HepG2 (cell line): ENCODE measurements around the gene PBX4. TPM values are rescaled to one million over a fixed set of nuclear protein-coding genes. Genes with fewer than 3 reads are reported as not detected.

Experiments
- ATAC-seq: fragments of 200-7000 bp; cut with Tn5 transposase; 3 replicates; pipeline ENCODE4 v1.9.1; 2020; ENCODE audit warnings: mild to moderate bottlenecking, moderate library complexity
- BruUV-seq: library from RNA; stranded (reverse); fragments of 400-500 nt; replicated peaks from 2 replicates; lab custom pipeline; 2021; lab: Mats Ljungman, UMichigan
- CTCF ChIA-PET: fragments of 300-600 bp; formaldehyde crosslinking; extraction: SDS; loops from one replicate; lab custom pipeline; 2021; ENCODE audit warnings: low total read pairs, inconsistent platforms, low intra/inter-chr PET ratio; lab: Yijun Ruan, JAX
- POLR2A ChIA-PET: fragments of 350-600 bp; sonication (Branson Sonifier 250); formaldehyde crosslinking; loops from one replicate; lab custom pipeline; 2020; ENCODE audit warnings: antibody characterized with exemption, inconsistent platforms; lab: Yijun Ruan, JAX
- DNase-seq: peaks from one replicate; pipeline ENCODE4 v3.0.0-alpha.2; 2015; ENCODE audit warnings: low spot score
- FAIRE-seq: peaks from 3 replicates; lab custom pipeline; 2011; peaks lifted over from hg19 to GRCh38; lab: Jason Lieb, UNC
- H2AFZ ChIP-seq: one replicate; pipeline ENCODE4 v1.6.1; 2011; ENCODE audit warnings: low read length, inconsistent platforms
- H3K27ac ChIP-seq: fragments of 300-600 bp; 3 replicates; pipeline ENCODE4 v1.8.0; 2011; ENCODE audit warnings: mixed run types, mild to moderate bottlenecking, mixed read lengths, low read length, inconsistent platforms; ENCODE audit not compliant: insufficient read depth; ENCODE audit errors: extremely low read length
- H3K27me3 ChIP-seq, 2 experiments: fragments of 200-600 bp in 1 of 2; 2 replicates in 1 of 2; 3 replicates in 1 of 2; pipeline versions ENCODE4 v1.6.0 to v1.8.0; 2011; ENCODE audit warnings: low read length in 2 of 2, mild to moderate bottlenecking in 2 of 2, moderate library complexity in 2 of 2, inconsistent platforms in 1 of 2; ENCODE audit not compliant: insufficient read depth in 2 of 2, control insufficient read depth in 1 of 2
- H3K36me3 ChIP-seq, 2 experiments: fragments of 200-600 bp in 1 of 2; replicated peaks in 1 of 2; 2 replicates in 1 of 2; 3 replicates in 1 of 2; pipeline versions ENCODE4 v1.5.1 to v1.8.0; 2011; ENCODE audit warnings: low read length in 2 of 2, inconsistent platforms in 1 of 2; ENCODE audit not compliant: insufficient read depth in 2 of 2, control insufficient read depth in 1 of 2
- H3K4me1 ChIP-seq: 2 replicates; pipeline ENCODE4 v1.5.1; 2012; ENCODE audit warnings: low read length, inconsistent platforms; ENCODE audit not compliant: insufficient read depth
- H3K4me2 ChIP-seq: 2 replicates; pipeline ENCODE4 v1.6.0; 2011; ENCODE audit warnings: low read depth, low read length, inconsistent platforms
- H3K4me3 ChIP-seq, 3 experiments: fragments of 200-600 bp in 1 of 3; sonication (generic), shearing (Covaris generic) in 1 of 3; replicated peaks in 1 of 3; 2 replicates each; pipeline ENCODE4 v1.5.1; 2011 to 2016; ENCODE audit warnings: low read length in 3 of 3, inconsistent platforms in 2 of 3, low read depth in 2 of 3, mild to moderate bottlenecking in 2 of 3, control low read depth in 1 of 3, mixed read lengths in 1 of 3; ENCODE audit not compliant: insufficient read depth in 1 of 3
- H3K79me2 ChIP-seq: one replicate; pipeline ENCODE4 v1.6.1; 2011; ENCODE audit warnings: low read length, inconsistent platforms; ENCODE audit not compliant: insufficient read depth
- H3K9ac ChIP-seq: 2 replicates; pipeline ENCODE4 v1.6.0; 2011; ENCODE audit warnings: mild to moderate bottlenecking, low read depth, low read length, inconsistent platforms; ENCODE audit not compliant: insufficient read depth
- H3K9me3 ChIP-seq: 2 replicates; pipeline ENCODE4 v1.5.1; 2012; ENCODE audit warnings: mild to moderate bottlenecking, low read length
- H4K20me1 ChIP-seq: 2 replicates; pipeline ENCODE4 v1.6.0; 2011; ENCODE audit warnings: inconsistent platforms, mild to moderate bottlenecking, low read length, moderate library complexity; ENCODE audit not compliant: insufficient read depth
- ARID2 ChIP-seq: sonication (generic); formaldehyde crosslinking; IDR thresholded peaks from 2 replicates; pipeline ENCODE4 v1.8.1; 2022; ENCODE audit warnings: mild to moderate bottlenecking, missing genetic modification reagents, borderline replicate concordance
- CENPX ChIP-seq: sonication (generic); formaldehyde crosslinking; IDR thresholded peaks from 2 replicates; pipeline ENCODE4 v1.9.0; 2021; ENCODE audit warnings: mild to moderate bottlenecking, missing genetic modification reagents, moderate library complexity
- CREB1 ChIP-seq, 2 experiments: fragments of 450-650 bp in 1 of 2; IDR thresholded peaks; 2 replicates each; pipeline ENCODE4 v1.6.1; 2016 to 2017; ENCODE audit warnings: control low read depth in 1 of 2, mild to moderate bottlenecking in 1 of 2, missing compliant biosample characterization in 1 of 2, missing genetic modification characterization in 1 of 2
- ELF3 ChIP-seq: IDR thresholded peaks from 2 replicates; pipeline ENCODE4 v1.6.1; 2016; ENCODE audit warnings: missing genetic modification reagents, missing compliant biosample characterization
- JUNB ChIP-seq: sonication (generic); formaldehyde crosslinking; IDR thresholded peaks from 2 replicates; pipeline ENCODE4 v1.8.0; 2022; ENCODE audit warnings: missing genetic modification reagents, mild to moderate bottlenecking, borderline replicate concordance
- NONO ChIP-seq, 2 experiments: fragments of 450-650 bp in 1 of 2; sonication (generic) in 1 of 2; formaldehyde crosslinking in 1 of 2; IDR thresholded peaks in 1 of 2; conservative IDR thresholded peaks in 1 of 2; 2 replicates each; pipeline versions ENCODE4 v1.6.1 to v1.8.0; 2017 to 2022; ENCODE audit warnings: mild to moderate bottlenecking in 1 of 2, missing genetic modification reagents in 1 of 2, moderate library complexity in 1 of 2
- NR2F1 ChIP-seq, 2 experiments: fragments of 450-650 bp in 1 of 2; formaldehyde crosslinking in 1 of 2; IDR thresholded peaks; 2 replicates each; pipeline versions ENCODE4 v1.5.0 to v1.6.1; 2016 to 2020; ENCODE audit warnings: mild to moderate bottlenecking in 1 of 2, missing compliant biosample characterization in 1 of 2, missing genetic modification reagents in 1 of 2, moderate library complexity in 1 of 2
- ZFP37 ChIP-seq: sonication (generic); formaldehyde crosslinking; IDR thresholded peaks from 2 replicates; pipeline ENCODE4 v1.4.0; 2020; ENCODE audit warnings: missing genetic modification reagents, borderline replicate concordance
- ZNF101 ChIP-seq: sonication (generic); formaldehyde crosslinking; IDR thresholded peaks from 2 replicates; pipeline ENCODE4 v1.4.0; 2020; ENCODE audit warnings: mild to moderate bottlenecking, low read depth, missing genetic modification reagents, borderline replicate concordance
- WGBS: methylation state at CpG from one replicate; pipeline ENCODE4 v1.1.6; 2017; ENCODE audit warnings: low lambda C conversion rate; 5-methylcytosine and 5-hydroxymethylcytosine counted together
- in situ Hi-C: cut with HindIII; loops from 2 replicates; pipeline ENCODE4 v1.10.0; 2017; ENCODE audit warnings: low pct_unique_long_range_greater_than_20kb; ENCODE audit not compliant: extremely low pct_ligation_motif_present
- intact Hi-C: fragments of 100-400 bp; cut with micrococcal nuclease; formaldehyde crosslinking; loops from one replicate; pipeline ENCODE4 v1.10.0; 2022; ENCODE audit not compliant: unreplicated experiment
- polyA plus RNA-seq, 8 experiments: library from polyadenylated mRNA; depleted of rRNA in 3 of 8; stranded (reverse) in 7 of 8; unstranded in 1 of 8; fragments of >200 nt; fragmentation: Illumina TruSeq in 4 of 8; extraction: Trizol in 4 of 8; gene quantifications; 2 replicates each; pipeline versions ENCODE4 v1.2.1 to v1.2.3, GENCODE V29; 2011 to 2016; ENCODE audit warnings: low read depth in 4 of 8, missing spikeins in 1 of 8, mixed read lengths in 1 of 8; ENCODE audit not compliant: insufficient read depth in 1 of 8
- total RNA-seq, 5 experiments: library from RNA; depleted of rRNA; stranded (reverse); fragments of >200 nt; fragmentation: Illumina TruSeq; extraction: Trizol; gene quantifications; 2 replicates each; pipeline ENCODE4 v1.2.3, GENCODE V29; 2016; ENCODE audit warnings: low read depth in 1 of 5
- TF ChIP-seq, protein P1 (sequence below): sonication (generic); formaldehyde crosslinking; IDR thresholded peaks from 2 replicates; pipeline ENCODE4 v1.8.1; 2023; ENCODE audit warnings: mild to moderate bottlenecking, missing genetic modification reagents
- TF ChIP-seq, protein P2 (sequence below): IDR thresholded peaks from 2 replicates; pipeline ENCODE4 v1.6.1; 2016; ENCODE audit warnings: low read depth, missing genetic modification reagents, missing compliant biosample characterization
- TF ChIP-seq, protein P3 (sequence below): sonication (generic); formaldehyde crosslinking; IDR thresholded peaks from 2 replicates; pipeline ENCODE4 v1.4.0; 2020; ENCODE audit warnings: missing genetic modification reagents, borderline replicate concordance
- TF ChIP-seq, protein P4 (sequence below): sonication (generic); formaldehyde crosslinking; IDR thresholded peaks from 2 replicates; pipeline ENCODE4 v1.5.0; 2020; ENCODE audit warnings: missing genetic modification reagents
- TF ChIP-seq, protein P5 (sequence below): sonication (generic); formaldehyde crosslinking; IDR thresholded peaks from 2 replicates; pipeline ENCODE4 v1.5.1; 2020; ENCODE audit warnings: missing genetic modification reagents, mild to moderate bottlenecking, borderline replicate concordance

The PBX4 gene
- total and polyA plus RNA-seq, 2 of the 13 experiments (the other 11 are each of a cell fraction or from before 2014, with no cell fraction given) = not detected

DNA sequence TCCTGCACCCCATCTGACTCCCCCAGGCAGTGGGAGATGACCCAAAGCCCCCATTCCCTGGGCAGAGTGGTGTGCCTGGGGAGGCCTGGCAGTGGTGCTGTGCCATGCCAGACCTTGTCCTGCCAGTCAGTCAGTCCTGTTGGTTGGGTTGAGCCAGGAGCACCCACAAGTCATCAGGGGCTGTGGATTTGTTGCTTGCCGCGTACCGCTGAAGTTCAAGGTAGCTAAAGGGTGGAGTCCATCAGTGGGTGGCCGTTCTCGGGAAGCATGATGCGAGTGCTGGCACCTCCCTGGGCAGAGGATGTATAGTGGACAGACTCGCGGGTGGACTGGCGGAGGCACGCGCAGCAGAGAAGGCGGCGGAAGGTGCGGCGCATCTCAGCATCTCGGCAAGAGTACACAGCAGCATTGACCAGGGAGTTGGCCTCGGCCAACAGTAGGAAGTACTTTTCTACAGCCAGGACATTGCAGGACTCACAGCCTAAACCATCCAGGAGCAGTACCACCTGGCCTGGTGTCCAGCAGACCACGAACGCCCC lies 5.6 kb upstream of the PBX4 start:
- Histone ChIP-seq H2AFZ (no peak overlapping the region), H3K9ac (no peak overlapping the region), H3K79me2 (no peaks in the 10 kb centered on the region), H3K4me1 (peaks cover 13% of the 10 kb centered on the region), H3K27ac (no peak overlapping the region), H3K4me3 (no peak overlapping the region)
- FAIRE-seq (no peak), ATAC-seq (no peak), DNase-seq (no peak)
- POLR2A ChIA-PET = no interaction called here
- in situ Hi-C loops = no loop called here
- WGBS = 81% methylated on average over 17 of the region's 19 CpGs
- TF ChIP-seq NONO (IDR thresholded peaks at IDR 0.05) (no peak), NONO (CRISPR knock-in tag; conservative IDR thresholded peaks at IDR 0.05) (no peak), CENPX (CRISPR knock-in tag) (no peak), ZNF101 (no peak), NR2F1 (CRISPR knock-in tag; IDR thresholded peaks at IDR 0.05) (no peak), CREB1 (IDR thresholded peaks at IDR 0.05) (no peak), CREB1 (CRISPR knock-in tag; IDR thresholded peaks at IDR 0.05) (no peak), ELF3 (CRISPR knock-in tag) (no peak), JUNB (CRISPR knock-in tag) (no peak), ZFP37 (no peak), ARID2 (CRISPR knock-in tag) (no peak)
- TF ChIP-seq, protein P1, sequence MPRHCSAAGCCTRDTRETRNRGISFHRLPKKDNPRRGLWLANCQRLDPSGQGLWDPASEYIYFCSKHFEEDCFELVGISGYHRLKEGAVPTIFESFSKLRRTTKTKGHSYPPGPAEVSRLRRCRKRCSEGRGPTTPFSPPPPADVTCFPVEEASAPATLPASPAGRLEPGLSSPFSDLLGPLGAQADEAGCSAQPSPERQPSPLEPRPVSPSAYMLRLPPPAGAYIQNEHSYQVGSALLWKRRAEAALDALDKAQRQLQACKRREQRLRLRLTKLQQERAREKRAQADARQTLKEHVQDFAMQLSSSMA (CRISPR knock-in tag) = no peak
- TF ChIP-seq, protein P2, sequence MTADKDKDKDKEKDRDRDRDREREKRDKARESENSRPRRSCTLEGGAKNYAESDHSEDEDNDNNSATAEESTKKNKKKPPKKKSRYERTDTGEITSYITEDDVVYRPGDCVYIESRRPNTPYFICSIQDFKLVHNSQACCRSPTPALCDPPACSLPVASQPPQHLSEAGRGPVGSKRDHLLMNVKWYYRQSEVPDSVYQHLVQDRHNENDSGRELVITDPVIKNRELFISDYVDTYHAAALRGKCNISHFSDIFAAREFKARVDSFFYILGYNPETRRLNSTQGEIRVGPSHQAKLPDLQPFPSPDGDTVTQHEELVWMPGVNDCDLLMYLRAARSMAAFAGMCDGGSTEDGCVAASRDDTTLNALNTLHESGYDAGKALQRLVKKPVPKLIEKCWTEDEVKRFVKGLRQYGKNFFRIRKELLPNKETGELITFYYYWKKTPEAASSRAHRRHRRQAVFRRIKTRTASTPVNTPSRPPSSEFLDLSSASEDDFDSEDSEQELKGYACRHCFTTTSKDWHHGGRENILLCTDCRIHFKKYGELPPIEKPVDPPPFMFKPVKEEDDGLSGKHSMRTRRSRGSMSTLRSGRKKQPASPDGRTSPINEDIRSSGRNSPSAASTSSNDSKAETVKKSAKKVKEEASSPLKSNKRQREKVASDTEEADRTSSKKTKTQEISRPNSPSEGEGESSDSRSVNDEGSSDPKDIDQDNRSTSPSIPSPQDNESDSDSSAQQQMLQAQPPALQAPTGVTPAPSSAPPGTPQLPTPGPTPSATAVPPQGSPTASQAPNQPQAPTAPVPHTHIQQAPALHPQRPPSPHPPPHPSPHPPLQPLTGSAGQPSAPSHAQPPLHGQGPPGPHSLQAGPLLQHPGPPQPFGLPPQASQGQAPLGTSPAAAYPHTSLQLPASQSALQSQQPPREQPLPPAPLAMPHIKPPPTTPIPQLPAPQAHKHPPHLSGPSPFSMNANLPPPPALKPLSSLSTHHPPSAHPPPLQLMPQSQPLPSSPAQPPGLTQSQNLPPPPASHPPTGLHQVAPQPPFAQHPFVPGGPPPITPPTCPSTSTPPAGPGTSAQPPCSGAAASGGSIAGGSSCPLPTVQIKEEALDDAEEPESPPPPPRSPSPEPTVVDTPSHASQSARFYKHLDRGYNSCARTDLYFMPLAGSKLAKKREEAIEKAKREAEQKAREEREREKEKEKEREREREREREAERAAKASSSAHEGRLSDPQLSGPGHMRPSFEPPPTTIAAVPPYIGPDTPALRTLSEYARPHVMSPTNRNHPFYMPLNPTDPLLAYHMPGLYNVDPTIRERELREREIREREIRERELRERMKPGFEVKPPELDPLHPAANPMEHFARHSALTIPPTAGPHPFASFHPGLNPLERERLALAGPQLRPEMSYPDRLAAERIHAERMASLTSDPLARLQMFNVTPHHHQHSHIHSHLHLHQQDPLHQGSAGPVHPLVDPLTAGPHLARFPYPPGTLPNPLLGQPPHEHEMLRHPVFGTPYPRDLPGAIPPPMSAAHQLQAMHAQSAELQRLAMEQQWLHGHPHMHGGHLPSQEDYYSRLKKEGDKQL (CRISPR knock-in tag) = no peak
- TF ChIP-seq, protein P3, sequence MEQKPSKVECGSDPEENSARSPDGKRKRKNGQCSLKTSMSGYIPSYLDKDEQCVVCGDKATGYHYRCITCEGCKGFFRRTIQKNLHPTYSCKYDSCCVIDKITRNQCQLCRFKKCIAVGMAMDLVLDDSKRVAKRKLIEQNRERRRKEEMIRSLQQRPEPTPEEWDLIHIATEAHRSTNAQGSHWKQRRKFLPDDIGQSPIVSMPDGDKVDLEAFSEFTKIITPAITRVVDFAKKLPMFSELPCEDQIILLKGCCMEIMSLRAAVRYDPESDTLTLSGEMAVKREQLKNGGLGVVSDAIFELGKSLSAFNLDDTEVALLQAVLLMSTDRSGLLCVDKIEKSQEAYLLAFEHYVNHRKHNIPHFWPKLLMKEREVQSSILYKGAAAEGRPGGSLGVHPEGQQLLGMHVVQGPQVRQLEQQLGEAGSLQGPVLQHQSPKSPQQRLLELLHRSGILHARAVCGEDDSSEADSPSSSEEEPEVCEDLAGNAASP = no peak
- TF ChIP-seq, protein P4, sequence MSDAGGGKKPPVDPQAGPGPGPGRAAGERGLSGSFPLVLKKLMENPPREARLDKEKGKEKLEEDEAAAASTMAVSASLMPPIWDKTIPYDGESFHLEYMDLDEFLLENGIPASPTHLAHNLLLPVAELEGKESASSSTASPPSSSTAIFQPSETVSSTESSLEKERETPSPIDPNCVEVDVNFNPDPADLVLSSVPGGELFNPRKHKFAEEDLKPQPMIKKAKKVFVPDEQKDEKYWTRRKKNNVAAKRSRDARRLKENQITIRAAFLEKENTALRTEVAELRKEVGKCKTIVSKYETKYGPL = no peak
- TF ChIP-seq, protein P5, sequence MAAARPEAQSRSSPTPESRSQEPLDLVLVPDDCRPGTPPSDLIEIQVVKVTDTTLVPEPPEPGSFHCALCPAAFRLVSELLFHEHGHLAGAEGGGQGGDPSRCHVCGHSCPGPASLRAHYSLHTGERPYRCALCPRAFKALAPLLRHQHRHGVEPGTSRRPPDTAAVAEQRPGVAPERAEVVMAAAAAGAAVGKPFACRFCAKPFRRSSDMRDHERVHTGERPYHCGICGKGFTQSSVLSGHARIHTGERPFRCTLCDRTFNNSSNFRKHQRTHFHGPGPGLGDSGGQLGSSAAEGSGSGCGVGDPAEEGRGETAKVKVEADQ (CRISPR knock-in tag) = no peak
- TF ChIP-seq, all 625 proteins: peak for 0
- no peaks in the 10 kb centered on the region; a peak in 1 of 5 replicates for H3K27me3 ChIP-seq
- no peaks in the 10 kb centered on the region for H4K20me1 ChIP-seq
- H3K36me3 ChIP-seq = no peaks in the 10 kb centered on the region
- no peaks in the 10 kb centered on the region for H3K9me3 ChIP-seq
- BruUV-seq = no TSS peak
- CTCF ChIA-PET = no interaction called here
- intact Hi-C loops = no loop called here
- no peak overlapping the region for H3K4me2 ChIP-seq
